GM12878 (cell line): ENCODE measurements around the gene CHCT1. TPM values are rescaled to one million over a fixed set of nuclear protein-coding genes. Genes with fewer than 3 reads are reported as not detected.

Experiments
- CHD2 ChIP-seq: IDR thresholded peaks from 2 replicates; pipeline ENCODE4 v1.6.1; 2011; ENCODE audit warnings: low read depth, low read length, improper control_type of control experiment, borderline replicate concordance
- CREB1 ChIP-seq: IDR thresholded peaks from 2 replicates; pipeline ENCODE4 v1.6.1; 2012; ENCODE audit warnings: low read depth, mild to moderate bottlenecking, inconsistent platforms
- DPF2 ChIP-seq: fragments of 450-650 bp; IDR thresholded peaks from 2 replicates; pipeline ENCODE4 v1.6.1; 2017; ENCODE audit warnings: mild to moderate bottlenecking
- E2F4 ChIP-seq: IDR thresholded peaks from 2 replicates; pipeline ENCODE4 v1.6.1; 2012; ENCODE audit warnings: low read depth, low read length, improper control_type of control experiment
- EZH2 ChIP-seq: IDR thresholded peaks from 2 replicates; pipeline ENCODE4 v1.6.1; 2012; ENCODE audit warnings: low read depth, mild to moderate bottlenecking, control low read depth, inconsistent platforms, low read length, borderline replicate concordance; ENCODE audit not compliant: control insufficient read depth
- IRF5 ChIP-seq: fragments of 450-650 bp; IDR thresholded peaks from 2 replicates; pipeline ENCODE4 v1.6.1; 2017; ENCODE audit warnings: borderline replicate concordance
- KLF5 ChIP-seq: fragments of 450-650 bp; IDR thresholded peaks from 2 replicates; pipeline ENCODE4 v1.6.1; 2014; ENCODE audit warnings: mild to moderate bottlenecking; ENCODE audit not compliant: partially characterized antibody
- MEF2A ChIP-seq: IDR thresholded peaks from 2 replicates; pipeline ENCODE4 v1.6.1; 2011; ENCODE audit warnings: low read depth, mild to moderate bottlenecking, low read length, moderate library complexity; ENCODE audit not compliant: insufficient read depth
- SIN3A ChIP-seq: IDR thresholded peaks from 2 replicates; pipeline ENCODE4 v1.6.1; 2012; ENCODE audit warnings: low read depth, low read length, improper control_type of control experiment
- SP1 ChIP-seq: IDR thresholded peaks from one replicate; pipeline ENCODE4 v1.6.1; 2011; ENCODE audit warnings: low read depth, low read length
- SREBF2 ChIP-seq: IDR thresholded peaks from 2 replicates; pipeline ENCODE4 v1.6.1; 2012; ENCODE audit warnings: mild to moderate bottlenecking, low read length
- STAT3 ChIP-seq: IDR thresholded peaks from 2 replicates; pipeline ENCODE4 v1.6.1; 2011; ENCODE audit warnings: low read depth, low read length, improper control_type of control experiment
- TBL1XR1 ChIP-seq: IDR thresholded peaks from 2 replicates; pipeline ENCODE4 v1.6.1; 2012; ENCODE audit warnings: low read depth, low read length, improper control_type of control experiment
- TCF12 ChIP-seq: IDR thresholded peaks from 2 replicates; pipeline ENCODE4 v1.6.1; 2011; ENCODE audit warnings: low read depth, mild to moderate bottlenecking, low read length
- ZBTB11 ChIP-seq: fragments of 450-650 bp; formaldehyde crosslinking; IDR thresholded peaks from 2 replicates; pipeline ENCODE4 v1.5.0; 2022; ENCODE audit warnings: mild to moderate bottlenecking, missing genetic modification characterization
- polyA plus RNA-seq, 11 experiments: library from polyadenylated mRNA; depleted of rRNA in 4 of 11; unstranded in 6 of 11; stranded (reverse) in 5 of 11; fragments of >200 nt; fragmentation: Nextera tagmentation in 4 of 11; fragmentation: Illumina TruSeq in 1 of 11; extraction: Ambion mirVana in 4 of 11; extraction: Trizol in 1 of 11; gene quantifications; 1 replicate in 1 of 11; 2 replicates in 10 of 11; pipeline versions ENCODE4 v1.2.1 to v1.2.3, GENCODE V29; 2011 to 2016; ENCODE audit warnings: inconsistent platforms in 2 of 11, missing spikeins in 2 of 11, low read depth in 1 of 11
- total RNA-seq, 4 experiments: library from RNA; depleted of rRNA in 3 of 4; stranded (reverse); fragments of >200 nt in 3 of 4; fragmentation: Illumina TruSeq in 1 of 4; extraction: Trizol in 1 of 4; gene quantifications; 2 replicates each; pipeline versions ENCODE4 v1.2.1 to v1.2.3, GENCODE V29; 2013 to 2021
- TF ChIP-seq, protein P1 (sequence below): fragments of 450-650 bp; IDR thresholded peaks from 2 replicates; pipeline ENCODE4 v1.6.1; 2017; ENCODE audit warnings: low read depth, mild to moderate bottlenecking, moderate library complexity
- TF ChIP-seq, protein P2 (sequence below): IDR thresholded peaks from 2 replicates; pipeline ENCODE4 v1.6.1; 2011; ENCODE audit warnings: low read depth, low read length, improper control_type of control experiment, borderline replicate concordance
- TF ChIP-seq, protein P3 (sequence below): fragments of 450-650 bp; IDR thresholded peaks from 2 replicates; pipeline ENCODE4 v1.6.1; 2017; ENCODE audit warnings: mild to moderate bottlenecking

Gene CHCT1
- total and polyA plus RNA-seq, 10 of the 15 experiments (the other 5 are each of a cell fraction or from before 2014, with no cell fraction given), result 0.23 to 0.35 TPM; not detected in 8

DNA sequence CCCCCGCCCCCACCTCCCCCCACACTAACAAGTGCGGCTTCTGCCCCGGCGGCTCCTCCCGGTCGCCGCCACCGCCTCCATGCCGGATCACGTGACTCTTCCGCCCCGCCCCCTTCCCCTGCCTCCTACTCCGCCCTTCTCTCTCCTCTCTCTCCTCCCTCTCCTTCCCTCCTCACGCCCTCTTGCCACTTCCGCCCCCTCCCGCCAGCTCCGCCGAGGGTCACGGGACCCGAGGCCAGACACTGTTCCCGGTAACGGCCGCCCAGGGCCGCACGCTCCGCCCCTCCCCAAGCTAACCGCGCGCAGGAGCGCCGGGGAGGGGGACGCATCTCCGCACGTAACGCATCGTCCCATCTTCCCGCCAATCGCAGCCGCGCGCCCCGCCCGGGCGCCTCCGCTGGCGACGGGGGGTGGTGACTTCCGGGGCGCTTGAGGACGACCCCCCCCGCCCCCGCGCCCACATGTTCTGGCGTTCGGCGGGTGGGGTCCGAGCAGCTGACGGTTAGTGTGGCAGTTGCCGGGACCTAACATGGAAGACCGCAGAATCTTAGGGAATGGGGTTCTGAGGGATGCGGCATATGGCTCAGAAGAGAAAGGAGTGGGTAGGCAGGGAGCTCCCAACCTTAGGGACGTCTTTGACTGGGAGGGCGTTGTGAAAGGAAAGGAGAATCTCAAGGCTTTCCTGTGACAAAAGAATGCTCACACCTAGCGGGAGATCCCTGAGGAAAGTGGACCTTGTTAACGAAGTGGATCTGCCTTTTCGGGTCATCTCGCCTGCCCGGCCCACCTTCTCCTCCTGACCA, 30.0 kb upstream of the CHCT1 start, which contains the start of gene USP32 (continued):
- TF ChIP-seq EZH2, result no peak
- TF ChIP-seq TBL1XR1, result peak; percentile 10; the same call in 1 of the 2 replicates
- peak; percentile 67 for TF ChIP-seq DPF2
- TF ChIP-seq, protein P1, sequence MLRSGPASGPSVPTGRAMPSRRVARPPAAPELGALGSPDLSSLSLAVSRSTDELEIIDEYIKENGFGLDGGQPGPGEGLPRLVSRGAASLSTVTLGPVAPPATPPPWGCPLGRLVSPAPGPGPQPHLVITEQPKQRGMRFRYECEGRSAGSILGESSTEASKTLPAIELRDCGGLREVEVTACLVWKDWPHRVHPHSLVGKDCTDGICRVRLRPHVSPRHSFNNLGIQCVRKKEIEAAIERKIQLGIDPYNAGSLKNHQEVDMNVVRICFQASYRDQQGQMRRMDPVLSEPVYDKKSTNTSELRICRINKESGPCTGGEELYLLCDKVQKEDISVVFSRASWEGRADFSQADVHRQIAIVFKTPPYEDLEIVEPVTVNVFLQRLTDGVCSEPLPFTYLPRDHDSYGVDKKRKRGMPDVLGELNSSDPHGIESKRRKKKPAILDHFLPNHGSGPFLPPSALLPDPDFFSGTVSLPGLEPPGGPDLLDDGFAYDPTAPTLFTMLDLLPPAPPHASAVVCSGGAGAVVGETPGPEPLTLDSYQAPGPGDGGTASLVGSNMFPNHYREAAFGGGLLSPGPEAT, result peak; percentile 71
- TF ChIP-seq ZBTB11 (CRISPR knock-in tag), result peak; percentile 38; the same call in 1 of the 2 replicates
- TF ChIP-seq, protein P2, sequence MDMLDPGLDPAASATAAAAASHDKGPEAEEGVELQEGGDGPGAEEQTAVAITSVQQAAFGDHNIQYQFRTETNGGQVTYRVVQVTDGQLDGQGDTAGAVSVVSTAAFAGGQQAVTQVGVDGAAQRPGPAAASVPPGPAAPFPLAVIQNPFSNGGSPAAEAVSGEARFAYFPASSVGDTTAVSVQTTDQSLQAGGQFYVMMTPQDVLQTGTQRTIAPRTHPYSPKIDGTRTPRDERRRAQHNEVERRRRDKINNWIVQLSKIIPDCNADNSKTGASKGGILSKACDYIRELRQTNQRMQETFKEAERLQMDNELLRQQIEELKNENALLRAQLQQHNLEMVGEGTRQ, result peak; percentile 69
- TF ChIP-seq IRF5, result no peak
- TF ChIP-seq SREBF2, result no peak
- peak; percentile 37; the same call in 1 of the 2 replicates for TF ChIP-seq E2F4
- TF ChIP-seq CHD2, result peak; percentile 80; the same call in 1 of the 2 replicates
- no peak for TF ChIP-seq STAT3
- TF ChIP-seq CREB1, result peak; percentile 79
- TF ChIP-seq MEF2A, result 0 out of 2 replicates have a peak, but pooled peaks have one; percentile 17
- TF ChIP-seq KLF5, result peak; percentile 84
- TF ChIP-seq, protein P3, sequence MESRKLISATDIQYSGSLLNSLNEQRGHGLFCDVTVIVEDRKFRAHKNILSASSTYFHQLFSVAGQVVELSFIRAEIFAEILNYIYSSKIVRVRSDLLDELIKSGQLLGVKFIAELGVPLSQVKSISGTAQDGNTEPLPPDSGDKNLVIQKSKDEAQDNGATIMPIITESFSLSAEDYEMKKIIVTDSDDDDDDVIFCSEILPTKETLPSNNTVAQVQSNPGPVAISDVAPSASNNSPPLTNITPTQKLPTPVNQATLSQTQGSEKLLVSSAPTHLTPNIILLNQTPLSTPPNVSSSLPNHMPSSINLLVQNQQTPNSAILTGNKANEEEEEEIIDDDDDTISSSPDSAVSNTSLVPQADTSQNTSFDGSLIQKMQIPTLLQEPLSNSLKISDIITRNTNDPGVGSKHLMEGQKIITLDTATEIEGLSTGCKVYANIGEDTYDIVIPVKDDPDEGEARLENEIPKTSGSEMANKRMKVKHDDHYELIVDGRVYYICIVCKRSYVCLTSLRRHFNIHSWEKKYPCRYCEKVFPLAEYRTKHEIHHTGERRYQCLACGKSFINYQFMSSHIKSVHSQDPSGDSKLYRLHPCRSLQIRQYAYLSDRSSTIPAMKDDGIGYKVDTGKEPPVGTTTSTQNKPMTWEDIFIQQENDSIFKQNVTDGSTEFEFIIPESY, result no peak
- no peak for TF ChIP-seq SP1
- TF ChIP-seq TCF12, result no peak; the same call in 1 of the 2 replicates
- TF ChIP-seq SIN3A, result peak; percentile 56
